GM12872 (cell line): ENCODE results near the gene DCDC1.

Experiments used
- TF ChIP-seq, protein P1 (sequence below): IDR thresholded peaks from 3 replicates; pipeline ENCODE4 v1.5.1; 2011; ENCODE audit warnings: low read depth, mild to moderate bottlenecking, low read length, moderate library complexity; ENCODE audit not compliant: insufficient read depth

DCDC1 gene

DNA sequence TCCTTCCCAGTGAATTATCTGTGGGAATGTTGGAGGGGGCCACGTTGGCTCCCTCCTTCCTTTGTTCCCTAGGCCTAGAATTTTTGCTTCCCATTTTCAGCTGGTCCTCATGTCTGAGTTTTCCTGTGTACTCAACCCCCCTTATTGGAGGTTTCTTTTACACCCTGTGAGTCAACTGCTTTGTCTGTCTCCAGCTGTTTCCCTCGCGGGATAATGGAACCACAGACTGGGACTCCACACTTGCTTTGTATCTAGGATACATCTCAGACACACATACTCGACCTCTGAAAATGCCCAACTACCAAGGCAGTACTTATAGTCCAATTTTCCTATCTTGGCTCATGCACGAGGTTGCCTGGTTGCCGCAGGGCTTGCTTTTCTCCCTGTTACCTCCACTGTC lies 430.7 kb downstream of the DCDC1 start:
- TF ChIP-seq, protein P1, sequence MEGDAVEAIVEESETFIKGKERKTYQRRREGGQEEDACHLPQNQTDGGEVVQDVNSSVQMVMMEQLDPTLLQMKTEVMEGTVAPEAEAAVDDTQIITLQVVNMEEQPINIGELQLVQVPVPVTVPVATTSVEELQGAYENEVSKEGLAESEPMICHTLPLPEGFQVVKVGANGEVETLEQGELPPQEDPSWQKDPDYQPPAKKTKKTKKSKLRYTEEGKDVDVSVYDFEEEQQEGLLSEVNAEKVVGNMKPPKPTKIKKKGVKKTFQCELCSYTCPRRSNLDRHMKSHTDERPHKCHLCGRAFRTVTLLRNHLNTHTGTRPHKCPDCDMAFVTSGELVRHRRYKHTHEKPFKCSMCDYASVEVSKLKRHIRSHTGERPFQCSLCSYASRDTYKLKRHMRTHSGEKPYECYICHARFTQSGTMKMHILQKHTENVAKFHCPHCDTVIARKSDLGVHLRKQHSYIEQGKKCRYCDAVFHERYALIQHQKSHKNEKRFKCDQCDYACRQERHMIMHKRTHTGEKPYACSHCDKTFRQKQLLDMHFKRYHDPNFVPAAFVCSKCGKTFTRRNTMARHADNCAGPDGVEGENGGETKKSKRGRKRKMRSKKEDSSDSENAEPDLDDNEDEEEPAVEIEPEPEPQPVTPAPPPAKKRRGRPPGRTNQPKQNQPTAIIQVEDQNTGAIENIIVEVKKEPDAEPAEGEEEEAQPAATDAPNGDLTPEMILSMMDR = no peak

DNA sequence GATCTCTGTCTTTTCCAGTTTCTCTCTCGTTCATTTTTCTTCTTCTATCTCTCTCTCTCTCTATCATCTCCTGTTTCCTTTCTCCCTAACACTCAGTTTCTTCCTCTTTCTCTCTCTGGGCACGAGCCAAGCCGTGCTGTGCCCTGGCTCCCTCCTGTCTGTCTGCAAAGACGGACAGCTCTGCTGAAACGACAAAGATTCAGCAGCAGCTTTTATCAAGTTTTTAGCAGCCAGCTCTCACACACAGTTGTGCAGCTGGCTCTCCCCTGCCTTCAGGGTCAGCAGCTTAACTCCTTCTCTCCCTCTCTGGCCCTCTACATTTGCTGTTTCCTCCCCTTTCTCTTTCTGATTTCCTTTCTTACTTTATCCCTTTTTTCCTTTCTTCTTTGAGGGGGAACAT lies 431.4 kb downstream of the DCDC1 start:
- TF ChIP-seq, protein P1 = no peak

DNA sequence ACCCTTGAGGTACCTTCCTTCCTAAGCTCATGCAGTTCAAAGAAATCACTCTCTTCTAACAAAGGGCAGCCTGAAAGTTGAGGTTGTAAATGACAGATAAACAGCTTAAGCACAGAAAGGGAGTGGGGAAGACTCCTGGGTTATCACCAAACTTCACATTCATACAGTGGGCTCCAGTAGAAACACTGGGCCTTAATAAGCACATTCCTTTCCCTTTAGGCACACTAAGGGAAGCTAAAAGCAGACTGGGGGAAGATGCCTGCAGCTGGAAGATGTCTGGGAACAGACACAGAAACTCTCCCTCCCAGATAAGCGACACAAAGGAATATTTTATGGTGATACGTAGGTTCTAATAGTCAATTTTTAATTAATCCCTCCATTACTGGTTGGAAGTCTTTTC lies 433.0 kb downstream of the DCDC1 start:
- TF ChIP-seq, protein P1 = no peak

DNA sequence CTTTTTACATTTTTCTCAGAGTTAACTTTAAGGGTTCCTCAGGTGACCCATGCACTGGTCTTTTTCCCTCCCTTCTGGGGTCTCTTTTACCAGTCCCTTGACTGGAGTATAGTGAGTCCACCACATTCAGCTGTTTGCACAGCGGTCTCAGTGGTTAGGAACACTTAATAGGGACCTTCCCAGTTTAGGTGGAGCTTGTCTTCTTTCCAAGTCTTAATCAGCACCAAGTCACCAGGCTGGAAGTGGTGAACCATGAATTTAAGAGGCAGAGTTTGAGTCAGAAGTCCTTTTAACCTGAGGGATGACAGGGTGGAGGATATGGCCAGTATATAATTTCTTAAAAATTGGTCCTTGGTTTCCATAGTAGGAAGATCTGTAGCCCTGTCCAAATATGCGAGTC lies 433.7 kb downstream of the DCDC1 start:
- TF ChIP-seq, protein P1 = no peak

DNA sequence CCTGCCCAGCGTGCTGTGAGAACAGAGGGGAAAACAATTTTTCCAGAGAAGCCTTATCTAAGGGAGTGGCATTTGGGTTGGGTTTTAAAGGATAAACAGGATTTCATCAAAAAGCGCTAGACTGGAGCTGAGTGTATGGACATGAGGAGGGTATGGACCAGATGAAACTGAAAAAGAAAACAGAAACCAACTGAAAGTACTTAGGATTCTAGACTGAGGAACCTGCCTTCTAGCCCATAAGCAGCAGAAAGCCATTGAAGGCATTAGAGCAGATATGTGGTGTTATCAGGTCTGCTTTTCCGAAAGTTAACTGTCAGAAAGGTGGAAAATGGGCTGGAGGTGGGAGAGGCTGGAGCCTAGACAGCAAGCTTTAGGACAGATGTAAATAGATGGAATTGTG lies 443.4 kb downstream of the DCDC1 start:
- TF ChIP-seq, protein P1 = no peak

DNA sequence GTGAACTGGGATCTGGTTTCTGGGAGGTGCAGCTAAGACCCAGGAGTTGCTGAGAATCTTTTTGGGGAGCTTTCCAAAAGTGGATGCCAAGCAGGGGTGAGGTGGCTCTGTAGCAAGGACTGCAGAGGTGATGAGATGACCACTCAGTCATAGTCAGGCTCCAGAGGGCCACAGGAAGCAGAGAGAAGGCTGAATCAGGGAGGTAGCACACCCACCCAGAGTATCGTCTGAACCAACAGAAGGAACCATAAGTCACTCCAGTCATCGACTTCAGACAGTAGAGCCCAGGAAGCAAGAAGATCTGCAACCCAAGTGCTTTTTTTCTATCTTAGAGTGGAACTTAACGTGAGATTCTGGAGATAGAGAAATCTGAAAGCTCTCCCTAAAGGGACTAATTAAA lies 447.7 kb downstream of the DCDC1 start:
- TF ChIP-seq, protein P1 = no peak

DNA sequence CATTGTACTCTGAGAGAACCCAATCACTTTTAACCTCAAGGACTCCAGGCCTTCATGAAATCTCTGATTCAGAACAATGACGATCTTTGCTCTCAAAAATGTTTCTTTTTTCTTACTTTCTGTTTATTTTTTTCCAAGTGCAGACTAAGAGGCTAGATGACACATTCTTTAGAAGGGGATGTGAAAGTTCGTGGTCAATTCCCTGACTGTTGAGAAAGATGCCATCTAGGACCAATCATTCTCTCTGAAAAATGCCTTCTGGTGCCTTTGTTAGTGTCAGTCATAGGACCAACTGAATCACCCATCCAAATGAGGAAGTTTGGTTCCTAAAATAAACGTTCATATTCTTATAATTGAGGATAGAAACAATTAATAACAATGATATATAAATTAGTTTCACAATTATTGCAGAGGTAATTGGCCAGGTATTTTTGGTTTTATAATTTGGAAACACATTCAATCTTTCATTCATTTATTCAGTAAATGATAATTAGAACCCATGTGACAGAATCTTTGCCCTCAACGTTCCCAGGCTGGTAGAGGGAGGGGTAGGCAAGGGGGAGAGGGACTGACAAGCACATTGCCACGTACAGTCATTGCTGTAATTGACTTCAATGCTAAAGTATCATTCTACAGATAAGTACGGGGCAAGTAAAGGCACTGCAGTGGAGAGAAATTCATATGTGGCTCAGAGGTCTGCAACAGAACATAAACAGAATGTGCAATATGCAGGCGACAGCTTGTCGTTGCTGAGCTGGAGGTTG lies 450.0 kb downstream of the DCDC1 start:
- TF ChIP-seq, protein P1 = no peak
